ENCODE results near the gene TUBGCP5. TPM values are rescaled to one million over a fixed set of nuclear protein-coding genes. Genes with fewer than 3 reads are reported as not detected.

Gene TUBGCP5
- total and polyA plus RNA-seq, 10 of the 15 experiments (the other 5 are each of a cell fraction or from before 2014, with no cell fraction given): 6.4 to 29.2 (median 20.2) TPM

DNA sequence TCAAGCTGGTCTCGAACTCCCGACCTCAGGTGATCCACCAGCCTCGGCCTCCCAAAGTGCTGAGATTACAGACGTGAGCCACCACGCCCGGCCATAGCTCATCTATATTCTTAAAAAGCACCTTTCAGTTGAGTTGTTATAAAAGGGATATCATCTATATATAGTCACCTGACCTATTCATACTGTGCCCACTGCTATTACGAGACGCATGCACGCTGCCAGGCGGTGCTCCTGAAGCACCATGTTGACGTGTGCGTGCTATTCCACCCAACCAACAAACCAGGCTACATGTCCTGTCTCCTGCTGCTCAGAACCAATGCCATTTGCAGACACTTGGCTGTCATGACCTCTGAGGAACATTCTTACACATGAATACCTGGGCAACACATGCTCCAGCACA, 76.8 kb downstream of the TUBGCP5 start:
- H3K4me3 ChIP-seq: no peak overlapping the region
- RAD21 ChIA-PET (ENCODE audit: unreplicated experiment): no interaction called here
- H3K27me3 ChIP-seq (replicated peaks in 1 of 2; ENCODE audit: control insufficient read depth in 2 of 2, insufficient read depth in 2 of 2, low read length in 1 of 2): no peaks in the 10 kb centered on the region
- DNase-seq (ENCODE audit: low read depth, low spot score) (no peak), FAIRE-seq (no peak), ATAC-seq (no peak)
- no peak overlapping the region for H3K9ac ChIP-seq (ENCODE audit: control insufficient read depth, insufficient read depth, low read length)
- H3K79me2 ChIP-seq (ENCODE audit: control insufficient read depth, insufficient read depth, low read length): peaks cover 20% of the 10 kb centered on the region
- no peak overlapping the region for H2AFZ ChIP-seq (ENCODE audit: control insufficient read depth, low read depth, low read length)
- in situ Hi-C loops (cut with MboI): no loop called here
- WGBS (ENCODE audit: insufficient coverage, insufficient replicate concordance, low lambda C conversion rate, missing lambda C conversion rate): 97% methylated on average over 12 of the region's 12 CpGs
- POLR2A ChIA-PET: no interaction called here
- CTCF ChIA-PET: interaction anchor here (1.3 kb wide), 1 partner anchor 44 kb away, joined by 3 read pairs; no protein-coding TSS in a partner anchor
- intact Hi-C loops (cut with micrococcal nuclease; ENCODE audit: unreplicated experiment): no loop called here
- H3K9me3 ChIP-seq (replicated peaks; ENCODE audit: control insufficient read depth, insufficient read depth, low read length): no peaks in the 10 kb centered on the region
- H3K27ac ChIP-seq (ENCODE audit: control insufficient read depth, insufficient read depth): no peak overlapping the region
- SMC1A ChIA-PET (ENCODE audit: uncharacterized antibody, unreplicated experiment): no interaction called here
- BruUV-seq (replicated peaks): no TSS peak
- H3K4me1 ChIP-seq (ENCODE audit: control insufficient read depth, insufficient read depth, low read length): peaks cover 21% of the 10 kb centered on the region
- H3K36me3 ChIP-seq (ENCODE audit: control insufficient read depth in 2 of 2, insufficient read depth in 2 of 2, low read length in 1 of 2): peaks cover 0 to 3% of the 10 kb centered on the region in 2 experiments; a peak in 2 of 4 replicates
- H3K4me2 ChIP-seq (ENCODE audit: control insufficient read depth, insufficient read depth): no peak overlapping the region
- H4K20me1 ChIP-seq (ENCODE audit: control insufficient read depth, insufficient read depth): no peaks in the 10 kb centered on the region
- TF ChIP-seq, protein P1, sequence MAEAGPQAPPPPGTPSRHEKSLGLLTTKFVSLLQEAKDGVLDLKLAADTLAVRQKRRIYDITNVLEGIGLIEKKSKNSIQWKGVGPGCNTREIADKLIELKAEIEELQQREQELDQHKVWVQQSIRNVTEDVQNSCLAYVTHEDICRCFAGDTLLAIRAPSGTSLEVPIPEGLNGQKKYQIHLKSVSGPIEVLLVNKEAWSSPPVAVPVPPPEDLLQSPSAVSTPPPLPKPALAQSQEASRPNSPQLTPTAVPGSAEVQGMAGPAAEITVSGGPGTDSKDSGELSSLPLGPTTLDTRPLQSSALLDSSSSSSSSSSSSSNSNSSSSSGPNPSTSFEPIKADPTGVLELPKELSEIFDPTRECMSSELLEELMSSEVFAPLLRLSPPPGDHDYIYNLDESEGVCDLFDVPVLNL (IDR thresholded peaks at IDR 0.05; ENCODE audit: low read depth, low read length): no peak
- TF ChIP-seq, protein P2, sequence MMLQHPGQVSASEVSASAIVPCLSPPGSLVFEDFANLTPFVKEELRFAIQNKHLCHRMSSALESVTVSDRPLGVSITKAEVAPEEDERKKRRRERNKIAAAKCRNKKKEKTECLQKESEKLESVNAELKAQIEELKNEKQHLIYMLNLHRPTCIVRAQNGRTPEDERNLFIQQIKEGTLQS (IDR thresholded peaks at IDR 0.05; ENCODE audit: borderline replicate concordance, extremely low read depth, low read depth, low read length): no peak
- no peak for TF ChIP-seq RAD51 (IDR thresholded peaks at IDR 0.05)
- TF ChIP-seq ZNF622 (IDR thresholded peaks at IDR 0.05): no peak
- TF ChIP-seq HDGF (IDR thresholded peaks at IDR 0.05): no peak
- TF ChIP-seq, protein P3, sequence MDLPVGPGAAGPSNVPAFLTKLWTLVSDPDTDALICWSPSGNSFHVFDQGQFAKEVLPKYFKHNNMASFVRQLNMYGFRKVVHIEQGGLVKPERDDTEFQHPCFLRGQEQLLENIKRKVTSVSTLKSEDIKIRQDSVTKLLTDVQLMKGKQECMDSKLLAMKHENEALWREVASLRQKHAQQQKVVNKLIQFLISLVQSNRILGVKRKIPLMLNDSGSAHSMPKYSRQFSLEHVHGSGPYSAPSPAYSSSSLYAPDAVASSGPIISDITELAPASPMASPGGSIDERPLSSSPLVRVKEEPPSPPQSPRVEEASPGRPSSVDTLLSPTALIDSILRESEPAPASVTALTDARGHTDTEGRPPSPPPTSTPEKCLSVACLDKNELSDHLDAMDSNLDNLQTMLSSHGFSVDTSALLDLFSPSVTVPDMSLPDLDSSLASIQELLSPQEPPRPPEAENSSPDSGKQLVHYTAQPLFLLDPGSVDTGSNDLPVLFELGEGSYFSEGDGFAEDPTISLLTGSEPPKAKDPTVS (IDR thresholded peaks at IDR 0.05; ENCODE audit: low read depth, low read length): no peak
- TF ChIP-seq, protein P4, sequence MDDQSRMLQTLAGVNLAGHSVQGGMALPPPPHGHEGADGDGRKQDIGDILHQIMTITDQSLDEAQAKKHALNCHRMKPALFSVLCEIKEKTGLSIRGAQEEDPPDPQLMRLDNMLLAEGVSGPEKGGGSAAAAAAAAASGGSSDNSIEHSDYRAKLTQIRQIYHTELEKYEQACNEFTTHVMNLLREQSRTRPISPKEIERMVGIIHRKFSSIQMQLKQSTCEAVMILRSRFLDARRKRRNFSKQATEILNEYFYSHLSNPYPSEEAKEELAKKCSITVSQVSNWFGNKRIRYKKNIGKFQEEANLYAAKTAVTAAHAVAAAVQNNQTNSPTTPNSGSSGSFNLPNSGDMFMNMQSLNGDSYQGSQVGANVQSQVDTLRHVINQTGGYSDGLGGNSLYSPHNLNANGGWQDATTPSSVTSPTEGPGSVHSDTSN (IDR thresholded peaks at IDR 0.05; ENCODE audit: insufficient replicate concordance, low read depth, low read length): no peak
- TF ChIP-seq EZH2 (IDR thresholded peaks at IDR 0.05; ENCODE audit: borderline replicate concordance, control insufficient read depth, low read depth, low read length): no peak
- TF ChIP-seq MTA3 (IDR thresholded peaks at IDR 0.05; ENCODE audit: borderline replicate concordance, low read length): no peak
- no peak for TF ChIP-seq PML (IDR thresholded peaks at IDR 0.05; ENCODE audit: low read length)
- no peak for TF ChIP-seq CBFB (IDR thresholded peaks at IDR 0.05; ENCODE audit: low read depth)
- TF ChIP-seq, protein P5, sequence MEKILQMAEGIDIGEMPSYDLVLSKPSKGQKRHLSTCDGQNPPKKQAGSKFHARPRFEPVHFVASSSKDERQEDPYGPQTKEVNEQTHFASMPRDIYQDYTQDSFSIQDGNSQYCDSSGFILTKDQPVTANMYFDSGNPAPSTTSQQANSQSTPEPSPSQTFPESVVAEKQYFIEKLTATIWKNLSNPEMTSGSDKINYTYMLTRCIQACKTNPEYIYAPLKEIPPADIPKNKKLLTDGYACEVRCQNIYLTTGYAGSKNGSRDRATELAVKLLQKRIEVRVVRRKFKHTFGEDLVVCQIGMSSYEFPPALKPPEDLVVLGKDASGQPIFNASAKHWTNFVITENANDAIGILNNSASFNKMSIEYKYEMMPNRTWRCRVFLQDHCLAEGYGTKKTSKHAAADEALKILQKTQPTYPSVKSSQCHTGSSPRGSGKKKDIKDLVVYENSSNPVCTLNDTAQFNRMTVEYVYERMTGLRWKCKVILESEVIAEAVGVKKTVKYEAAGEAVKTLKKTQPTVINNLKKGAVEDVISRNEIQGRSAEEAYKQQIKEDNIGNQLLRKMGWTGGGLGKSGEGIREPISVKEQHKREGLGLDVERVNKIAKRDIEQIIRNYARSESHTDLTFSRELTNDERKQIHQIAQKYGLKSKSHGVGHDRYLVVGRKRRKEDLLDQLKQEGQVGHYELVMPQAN (conservative IDR thresholded peaks at IDR 0.05): no peak
- no peak for TF ChIP-seq SUPT20H (IDR thresholded peaks at IDR 0.05; ENCODE audit: borderline replicate concordance, control insufficient read depth, low read depth, low read length)
- TF ChIP-seq, protein P6, sequence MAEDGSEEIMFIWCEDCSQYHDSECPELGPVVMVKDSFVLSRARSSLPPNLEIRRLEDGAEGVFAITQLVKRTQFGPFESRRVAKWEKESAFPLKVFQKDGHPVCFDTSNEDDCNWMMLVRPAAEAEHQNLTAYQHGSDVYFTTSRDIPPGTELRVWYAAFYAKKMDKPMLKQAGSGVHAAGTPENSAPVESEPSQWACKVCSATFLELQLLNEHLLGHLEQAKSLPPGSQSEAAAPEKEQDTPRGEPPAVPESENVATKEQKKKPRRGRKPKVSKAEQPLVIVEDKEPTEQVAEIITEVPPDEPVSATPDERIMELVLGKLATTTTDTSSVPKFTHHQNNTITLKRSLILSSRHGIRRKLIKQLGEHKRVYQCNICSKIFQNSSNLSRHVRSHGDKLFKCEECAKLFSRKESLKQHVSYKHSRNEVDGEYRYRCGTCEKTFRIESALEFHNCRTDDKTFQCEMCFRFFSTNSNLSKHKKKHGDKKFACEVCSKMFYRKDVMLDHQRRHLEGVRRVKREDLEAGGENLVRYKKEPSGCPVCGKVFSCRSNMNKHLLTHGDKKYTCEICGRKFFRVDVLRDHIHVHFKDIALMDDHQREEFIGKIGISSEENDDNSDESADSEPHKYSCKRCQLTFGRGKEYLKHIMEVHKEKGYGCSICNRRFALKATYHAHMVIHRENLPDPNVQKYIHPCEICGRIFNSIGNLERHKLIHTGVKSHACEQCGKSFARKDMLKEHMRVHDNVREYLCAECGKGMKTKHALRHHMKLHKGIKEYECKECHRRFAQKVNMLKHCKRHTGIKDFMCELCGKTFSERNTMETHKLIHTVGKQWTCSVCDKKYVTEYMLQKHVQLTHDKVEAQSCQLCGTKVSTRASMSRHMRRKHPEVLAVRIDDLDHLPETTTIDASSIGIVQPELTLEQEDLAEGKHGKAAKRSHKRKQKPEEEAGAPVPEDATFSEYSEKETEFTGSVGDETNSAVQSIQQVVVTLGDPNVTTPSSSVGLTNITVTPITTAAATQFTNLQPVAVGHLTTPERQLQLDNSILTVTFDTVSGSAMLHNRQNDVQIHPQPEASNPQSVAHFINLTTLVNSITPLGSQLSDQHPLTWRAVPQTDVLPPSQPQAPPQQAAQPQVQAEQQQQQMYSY (CRISPR knock-in tag; IDR thresholded peaks at IDR 0.05): no peak
- TF ChIP-seq TCF7 (IDR thresholded peaks at IDR 0.05; ENCODE audit: borderline replicate concordance): no peak
